Right ventricle myocardium inferior (tissue), 1 donor: Measurements from ENCODE around the gene RAD52. TPM values are rescaled to one million over a fixed set of nuclear protein-coding genes. Genes with fewer than 3 reads are reported as not detected.

Experiments
- ATAC-seq: fragments of 200-7000 bp; cut with Tn5 transposase; one replicate; pipeline ENCODE4 v1.9.1; 2020; ENCODE audit warnings: mild to moderate bottlenecking, moderate library complexity
- DNase-seq: peaks from one replicate; pipeline ENCODE4 v3.0.0; 2021; ENCODE audit errors: missing footprints
- intact Hi-C: fragments of 100-400 bp; cut with DNase I; formaldehyde crosslinking; loops from one replicate; pipeline ENCODE4 v1.11.0; 2022
- total RNA-seq: library from RNA; stranded (reverse); fragmentation: NEBNext Ultra II Directional; extraction: Animal tissue kit (Norgen Biotek cat#: 25700); gene quantifications from one replicate; pipeline ENCODE4 v1.2.1, GENCODE V29; 2021
- donor health status: DM: no; HTN: yes; CAD: no; lungs with severe emphysema.

Gene RAD52
- total RNA-seq, 1 donor from 2014 or later = 7.1 TPM

DNA sequence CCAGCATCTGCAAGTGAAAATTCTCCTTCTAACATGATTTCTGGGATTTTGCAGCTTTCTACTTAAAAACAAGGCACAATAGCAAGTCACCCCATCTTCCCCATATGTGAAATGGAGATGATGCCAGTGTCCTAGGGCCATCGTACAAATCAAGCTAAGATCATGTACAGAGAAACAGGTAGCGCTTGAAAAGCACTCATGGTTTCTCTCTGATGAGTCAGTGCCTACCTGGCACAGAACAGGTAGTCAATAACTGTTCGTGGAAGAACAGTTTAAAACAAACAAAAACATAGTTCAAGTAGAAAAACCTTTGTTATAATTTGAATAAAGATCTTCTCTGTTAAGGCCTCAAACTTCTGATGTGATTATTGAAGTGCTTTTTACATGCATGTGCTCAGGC, 46.9 kb downstream of the RAD52 start:
- DNase-seq = no peak
- no peak for ATAC-seq
- intact Hi-C loops = no loop called here

DNA sequence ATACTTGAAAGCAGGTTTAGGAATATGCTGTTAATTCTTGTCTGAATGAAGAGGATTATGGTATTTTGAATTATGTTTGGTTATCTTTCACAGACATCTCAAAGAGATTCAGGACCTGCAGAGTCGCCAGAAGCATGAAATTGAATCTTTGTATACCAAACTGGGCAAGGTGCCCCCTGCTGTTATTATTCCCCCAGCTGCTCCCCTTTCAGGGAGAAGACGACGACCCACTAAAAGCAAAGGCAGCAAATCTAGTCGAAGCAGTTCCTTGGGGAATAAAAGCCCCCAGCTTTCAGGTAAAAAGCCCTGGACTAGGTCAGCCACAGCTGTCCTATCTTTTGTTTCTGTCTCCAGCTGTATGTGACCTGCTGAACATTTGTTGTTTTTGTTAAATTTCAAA, 52.1 kb downstream of the RAD52 start:
- intact Hi-C loops = no loop called here
- no peak for ATAC-seq
- DNase-seq = no peak

DNA sequence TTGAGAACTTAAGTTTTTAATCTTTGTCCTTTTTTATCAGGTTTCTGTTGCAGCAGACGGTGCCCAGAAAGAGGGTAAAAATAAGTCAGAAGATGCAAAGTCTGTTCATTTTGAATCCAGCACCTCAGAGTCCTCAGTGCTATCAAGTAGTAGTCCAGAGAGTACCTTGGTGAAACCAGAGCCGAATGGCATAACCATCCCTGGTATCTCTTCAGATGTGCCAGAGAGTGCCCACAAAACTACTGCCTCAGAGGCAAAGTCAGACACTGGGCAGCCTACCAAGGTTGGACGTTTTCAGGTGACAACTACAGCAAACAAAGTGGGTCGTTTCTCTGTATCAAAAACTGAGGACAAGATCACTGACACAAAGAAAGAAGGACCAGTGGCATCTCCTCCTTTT, 53.5 kb downstream of the RAD52 start:
- DNase-seq (no peak), ATAC-seq (no peak)
- intact Hi-C loops = no loop called here

DNA sequence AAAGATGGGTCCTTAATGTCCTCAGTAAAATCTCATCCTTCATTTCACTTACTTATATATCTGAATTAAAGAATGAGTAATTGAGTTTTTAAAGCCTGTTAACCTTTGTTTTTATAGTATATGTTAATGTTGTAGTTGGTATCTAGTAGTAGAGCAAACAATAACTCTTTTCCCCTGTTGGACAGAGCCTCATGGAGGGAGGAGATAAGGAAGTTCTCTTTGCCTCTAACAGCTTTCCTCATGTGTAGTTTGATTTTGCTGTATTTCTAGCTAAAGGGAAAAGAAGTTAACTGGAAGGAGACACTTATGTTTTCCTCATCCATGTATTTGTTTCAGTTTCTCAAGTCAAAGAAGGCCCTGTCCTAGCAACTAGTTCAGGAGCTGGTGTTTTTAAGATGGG, 55.3 kb downstream of the RAD52 start:
- ATAC-seq (no peak), DNase-seq (no peak)
- intact Hi-C loops = no loop called here

DNA sequence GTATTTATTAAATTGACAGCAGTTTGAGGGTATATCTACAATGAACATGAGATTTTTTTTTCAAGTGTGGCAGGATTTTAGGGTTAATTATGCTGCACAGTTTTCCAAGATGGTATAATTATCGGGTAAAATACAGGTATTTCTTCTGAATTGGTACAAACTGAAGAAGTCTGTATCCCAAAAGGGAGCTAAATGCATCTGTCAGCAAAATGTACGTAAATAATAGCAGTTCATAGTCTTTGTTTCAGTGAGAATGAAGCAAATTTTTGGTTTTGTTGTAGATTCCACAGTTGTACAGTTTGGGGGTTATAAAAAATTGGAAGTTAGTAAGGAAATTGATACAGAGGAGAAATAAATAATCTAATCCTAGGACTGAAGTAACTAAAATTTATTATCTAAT, 63.3 kb downstream of the RAD52 start:
- DNase-seq (no peak), ATAC-seq (no peak)
- intact Hi-C loops = no loop called here

DNA sequence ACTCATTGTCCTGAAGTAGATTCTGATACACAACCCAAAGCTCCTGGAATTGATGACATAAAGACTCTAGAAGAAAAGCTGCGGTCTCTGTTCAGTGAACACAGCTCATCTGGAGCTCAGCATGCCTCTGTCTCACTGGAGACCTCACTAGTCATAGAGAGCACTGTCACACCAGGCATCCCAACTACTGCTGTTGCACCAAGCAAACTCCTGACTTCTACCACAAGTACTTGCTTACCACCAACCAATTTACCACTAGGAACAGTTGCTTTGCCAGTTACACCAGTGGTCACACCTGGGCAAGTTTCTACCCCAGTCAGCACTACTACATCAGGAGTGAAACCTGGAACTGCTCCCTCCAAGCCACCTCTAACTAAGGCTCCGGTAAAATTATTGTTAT, 63.8 kb downstream of the RAD52 start:
- DNase-seq (no peak), ATAC-seq (no peak)
- intact Hi-C loops = no loop called here

DNA sequence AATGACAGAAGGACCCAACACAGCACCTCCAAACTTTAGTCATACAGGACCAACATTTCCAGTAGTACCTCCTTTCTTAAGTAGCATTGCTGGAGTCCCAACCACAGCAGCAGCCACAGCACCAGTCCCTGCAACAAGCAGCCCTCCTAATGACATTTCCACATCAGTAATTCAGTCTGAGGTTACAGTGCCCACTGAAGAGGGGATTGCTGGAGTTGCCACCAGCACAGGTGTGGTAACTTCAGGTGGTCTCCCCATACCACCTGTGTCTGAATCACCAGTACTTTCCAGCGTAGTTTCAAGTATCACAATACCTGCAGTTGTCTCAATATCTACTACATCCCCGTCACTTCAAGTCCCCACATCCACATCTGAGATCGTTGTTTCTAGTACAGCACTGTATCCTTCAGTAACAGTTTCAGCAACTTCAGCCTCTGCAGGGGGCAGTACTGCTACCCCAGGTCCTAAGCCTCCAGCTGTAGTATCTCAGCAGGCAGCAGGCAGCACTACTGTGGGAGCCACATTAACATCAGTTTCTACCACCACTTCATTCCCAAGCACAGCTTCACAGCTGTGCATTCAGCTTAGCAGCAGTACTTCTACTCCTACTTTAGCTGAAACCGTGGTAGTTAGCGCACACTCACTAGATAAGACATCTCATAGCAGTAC, 64.6 kb downstream of the RAD52 start:
- intact Hi-C loops = no loop called here
- DNase-seq (no peak), ATAC-seq (no peak)

DNA sequence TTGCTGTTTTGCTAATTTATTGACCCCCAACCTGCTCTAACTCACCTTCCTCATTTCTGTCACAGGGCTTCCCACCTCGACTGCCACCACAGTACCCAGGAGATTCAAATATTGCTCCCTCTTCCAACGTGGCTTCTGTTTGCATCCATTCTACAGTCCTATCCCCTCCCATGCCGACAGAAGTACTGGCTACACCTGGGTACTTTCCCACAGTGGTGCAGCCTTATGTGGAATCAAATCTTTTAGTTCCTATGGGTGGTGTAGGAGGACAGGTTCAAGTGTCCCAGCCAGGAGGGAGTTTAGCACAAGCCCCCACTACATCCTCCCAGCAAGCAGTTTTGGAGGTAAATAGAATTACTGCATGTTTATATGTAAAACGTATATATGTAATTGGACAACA, 68.8 kb downstream of the RAD52 start:
- ATAC-seq = no peak
- intact Hi-C loops = no loop called here
- DNase-seq = no peak

DNA sequence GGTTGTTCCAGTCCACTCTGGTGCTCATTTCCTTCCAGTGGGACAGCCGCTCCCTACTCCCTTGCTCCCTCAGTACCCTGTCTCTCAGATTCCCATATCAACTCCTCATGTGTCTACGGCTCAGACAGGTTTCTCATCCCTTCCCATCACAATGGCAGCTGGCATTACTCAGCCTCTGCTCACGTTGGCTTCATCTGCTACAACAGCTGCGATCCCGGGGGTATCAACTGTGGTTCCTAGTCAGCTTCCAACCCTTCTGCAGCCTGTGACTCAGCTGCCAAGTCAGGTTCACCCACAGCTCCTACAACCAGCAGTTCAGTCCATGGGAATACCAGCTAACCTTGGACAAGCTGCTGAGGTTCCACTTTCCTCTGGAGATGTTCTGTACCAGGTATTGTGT, 69.9 kb downstream of the RAD52 start:
- ATAC-seq (no peak), DNase-seq (no peak)
- intact Hi-C loops = no loop called here

DNA sequence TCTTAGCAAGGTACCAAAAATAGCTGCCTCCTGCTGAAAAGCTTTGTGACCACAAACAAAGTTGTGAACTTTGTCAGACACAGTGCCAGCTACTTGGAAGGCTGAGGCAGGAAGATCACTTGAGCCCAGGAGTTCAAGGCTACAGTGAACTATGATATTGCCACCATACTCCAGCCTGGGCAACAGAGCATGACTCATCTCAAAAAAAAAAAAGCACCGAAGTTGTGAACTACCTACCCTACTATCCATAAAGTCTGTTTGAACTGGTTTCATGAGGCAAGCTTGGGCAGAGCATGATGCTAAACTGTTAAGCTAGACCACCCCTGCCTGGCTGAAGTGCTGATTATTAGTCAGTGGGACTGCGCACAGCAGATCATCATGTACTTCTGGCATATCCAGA, 75.5 kb downstream of the RAD52 start:
- ATAC-seq (no peak), DNase-seq (no peak)
- intact Hi-C loops = no loop called here

DNA sequence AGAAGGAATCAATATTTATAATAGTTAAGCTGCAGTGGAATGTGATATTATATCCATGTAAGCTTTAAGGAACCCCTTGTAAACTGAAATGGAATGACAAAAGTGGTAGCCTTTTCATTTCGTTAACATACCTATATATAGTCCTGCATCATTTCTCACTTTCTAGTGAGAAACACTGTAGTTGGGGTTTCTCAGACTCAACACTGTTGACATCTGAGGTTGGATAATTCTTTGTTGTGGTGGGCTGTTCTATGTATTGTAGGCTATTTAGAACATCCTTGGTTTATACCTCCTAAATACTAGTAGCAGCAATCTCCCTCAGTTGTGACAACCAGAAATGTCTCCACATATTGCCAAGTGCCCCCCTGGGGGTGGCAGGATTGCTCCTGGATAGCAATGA, 79.1 kb downstream of the RAD52 start:
- intact Hi-C loops = no loop called here
- ATAC-seq = no peak
- DNase-seq = no peak

DNA sequence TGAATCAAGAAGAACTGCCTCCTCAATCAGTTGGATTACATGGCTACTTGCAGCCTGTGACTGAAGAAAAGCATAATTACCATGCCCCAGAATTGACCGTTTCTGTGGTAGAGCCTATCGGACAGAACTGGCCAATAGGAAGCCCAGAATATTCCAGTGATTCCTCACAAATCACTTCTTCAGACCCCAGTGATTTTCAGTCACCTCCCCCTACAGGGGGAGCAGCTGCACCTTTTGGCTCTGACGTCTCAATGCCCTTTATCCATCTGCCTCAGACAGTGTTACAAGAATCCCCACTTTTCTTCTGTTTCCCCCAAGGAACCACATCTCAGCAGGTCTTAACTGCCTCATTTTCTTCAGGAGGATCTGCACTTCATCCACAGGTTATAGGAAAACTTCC, 80.8 kb downstream of the RAD52 start:
- DNase-seq (no peak), ATAC-seq (no peak)
- intact Hi-C loops = loop anchor here (5.0 kb wide), 1 partner anchor 301 kb away; no protein-coding TSS in a partner anchor

DNA sequence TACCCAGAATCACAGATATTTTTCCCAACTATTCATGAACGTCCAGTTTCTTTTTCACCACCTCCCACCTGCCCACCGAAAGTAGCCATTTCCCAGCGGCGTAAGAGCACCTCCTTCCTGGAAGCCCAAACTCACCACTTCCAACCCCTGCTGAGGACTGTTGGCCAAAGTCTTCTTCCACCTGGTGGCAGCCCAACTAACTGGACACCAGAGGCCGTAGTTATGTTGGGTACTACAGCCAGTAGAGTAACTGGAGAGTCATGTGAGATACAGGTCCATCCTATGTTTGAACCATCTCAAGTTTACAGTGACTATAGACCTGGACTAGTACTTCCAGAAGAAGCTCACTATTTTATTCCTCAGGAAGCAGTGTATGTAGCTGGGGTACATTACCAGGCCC, 81.6 kb downstream of the RAD52 start:
- DNase-seq = no peak
- ATAC-seq = peak; percentile 44
- intact Hi-C loops = loop anchor here (5.0 kb wide), 1 partner anchor 301 kb away; no protein-coding TSS in a partner anchor

DNA sequence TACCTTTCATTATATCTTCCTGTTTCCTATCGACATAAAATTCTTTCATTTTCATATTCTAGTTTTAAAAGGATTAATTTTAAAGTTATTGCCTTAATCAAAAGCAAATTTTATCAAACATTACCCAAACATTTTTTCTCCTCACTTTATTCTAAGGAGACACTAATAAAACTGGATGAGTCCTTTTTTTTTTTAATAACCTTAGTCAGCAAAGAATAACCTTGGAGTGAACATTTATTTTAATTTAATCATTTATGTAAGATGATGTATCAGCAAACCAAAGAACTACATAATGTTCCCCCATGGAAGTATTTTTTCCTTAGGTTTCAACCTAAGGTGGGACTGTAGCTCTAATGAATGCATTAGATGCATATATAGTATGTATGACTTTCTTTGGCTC, 83.9 kb downstream of the RAD52 start:
- intact Hi-C loops = loop anchor here (5.0 kb wide), 1 partner anchor 298 kb away; no protein-coding TSS in a partner anchor
- ATAC-seq = no peak
- no peak for DNase-seq

DNA sequence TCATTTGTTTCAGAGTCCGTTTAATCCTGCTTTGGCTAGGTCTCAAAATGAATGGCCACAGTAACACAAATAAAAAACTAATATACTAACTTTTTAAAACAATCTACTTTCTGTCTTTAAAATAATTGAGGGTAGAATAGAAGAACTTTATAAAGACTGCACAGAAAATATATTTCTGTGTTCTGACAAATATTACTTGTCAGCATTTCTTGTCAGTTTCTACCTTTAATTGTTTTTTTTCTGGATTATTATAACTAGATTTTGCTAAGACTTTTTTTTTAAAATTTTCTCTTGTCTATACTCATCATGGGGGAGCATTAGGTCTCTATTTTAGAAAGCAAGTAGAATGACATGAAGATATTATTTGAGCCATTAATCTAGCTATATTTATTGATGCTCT, 86.2 kb downstream of the RAD52 start:
- ATAC-seq (no peak), DNase-seq (no peak)
- intact Hi-C loops = no loop called here

DNA sequence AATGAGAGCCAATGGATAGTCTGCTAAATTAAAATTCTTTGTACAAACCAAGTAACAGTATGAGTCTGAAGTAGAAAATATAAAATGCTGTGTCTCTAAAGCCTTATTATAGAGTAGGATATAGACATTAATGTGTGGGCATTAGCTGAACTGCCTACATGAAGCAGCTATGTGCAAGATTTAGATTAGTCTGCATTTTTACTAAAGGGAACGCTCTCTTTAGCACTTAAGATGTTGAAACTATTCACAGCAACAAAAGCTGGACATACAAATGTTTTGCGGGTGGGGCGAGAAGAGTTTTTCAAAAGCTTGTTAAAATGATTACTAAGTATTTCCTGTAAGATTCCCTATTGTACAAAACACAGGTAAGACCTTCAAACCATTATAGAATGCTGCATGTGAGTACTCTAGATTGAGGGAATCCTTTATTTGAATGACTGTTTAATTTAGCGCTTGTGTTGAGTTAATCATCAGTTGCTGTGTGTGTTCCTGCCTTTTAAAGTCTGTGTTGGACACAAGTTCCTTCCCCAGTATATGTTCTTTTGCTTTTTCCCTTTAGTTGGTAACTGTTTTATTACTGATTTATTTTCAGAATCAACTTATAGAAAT, 87.1 kb downstream of the RAD52 start:
- no peak for DNase-seq
- ATAC-seq = no peak
- intact Hi-C loops = no loop called here

Other genes starting within 250 kb of the RAD52 start
- gene WNK1, start 197.1 kb downstream of the RAD52 start, total RNA-seq = 284 TPM
- gene ERC1, start 41.5 kb upstream of the RAD52 start, total RNA-seq = 43.1 TPM